NCI-H1048 (cell line): Measurements from ENCODE around the gene CDK6.

Experiments used
- DNase-seq: peaks from one replicate; lab custom pipeline; 2025; lab: John Stamatoyannopoulos, UW

The CDK6 gene

GRCh38 chr7:92793656-92794205 is 42.6 kb downstream of the CDK6 start:
- no peak for DNase-seq

- DNase-seq, result no peak
These were observed 45.4 kb downstream of the CDK6 start for GRCh38 chr7:92790992-92791391.

- DNase-seq, result no peak
These were observed 47.7 kb downstream of the CDK6 start for GRCh38 chr7:92788559-92789183.

GRCh38 chr7:92785923-92786322 is 50.5 kb downstream of the CDK6 start:
- DNase-seq, result no peak

GRCh38 chr7:92784935-92785334 is 51.4 kb downstream of the CDK6 start:
- no peak for DNase-seq

- no peak for DNase-seq
These were observed 52.8 kb downstream of the CDK6 start for GRCh38 chr7:92783260-92784201.

GRCh38 chr7:92782855-92783254 is 53.5 kb downstream of the CDK6 start:
- no peak for DNase-seq

GRCh38 chr7:92782236-92782635 is 54.1 kb downstream of the CDK6 start:
- DNase-seq, result no peak

- DNase-seq, result no peak
These were observed 55.2 kb downstream of the CDK6 start for GRCh38 chr7:92781117-92781720.

GRCh38 chr7:92778972-92779371 is 57.4 kb downstream of the CDK6 start:
- DNase-seq, result no peak

- DNase-seq, result no peak
These were observed 58.4 kb downstream of the CDK6 start for GRCh38 chr7:92777993-92778392.

- no peak for DNase-seq
These were observed 62.6 kb downstream of the CDK6 start for GRCh38 chr7:92773808-92774207.

GRCh38 chr7:92769844-92770243 is 66.5 kb downstream of the CDK6 start:
- no peak for DNase-seq

- DNase-seq, result no peak
These were observed 67.0 kb downstream of the CDK6 start for GRCh38 chr7:92769394-92769699.

GRCh38 chr7:92768501-92769393 is 67.6 kb downstream of the CDK6 start:
- no peak for DNase-seq

- no peak for DNase-seq
These were observed 68.9 kb downstream of the CDK6 start for GRCh38 chr7:92767437-92767836.

- no peak for DNase-seq
These were observed 69.8 kb downstream of the CDK6 start for GRCh38 chr7:92766461-92767003.

GRCh38 chr7:92765725-92766124 is 70.6 kb downstream of the CDK6 start:
- DNase-seq, result no peak

- DNase-seq, result no peak
These were observed 72.5 kb downstream of the CDK6 start for GRCh38 chr7:92763636-92764423.

- no peak for DNase-seq
These were observed 73.5 kb downstream of the CDK6 start for GRCh38 chr7:92762851-92763250.
